Pons (tissue), 1 donor: ENCODE results near the gene ARHGAP11B.
"Not testable (repeated sequence)": the region's sequence is repeated elsewhere in the genome, so short reads cannot be mapped to it uniquely, and the experiment has no call there.

Source experiments
- DNase-seq: peaks from one replicate; pipeline ENCODE4 v3.0.0-alpha.2; 2016; ENCODE audit warnings: low spot score

Gene ARHGAP11B

DNA sequence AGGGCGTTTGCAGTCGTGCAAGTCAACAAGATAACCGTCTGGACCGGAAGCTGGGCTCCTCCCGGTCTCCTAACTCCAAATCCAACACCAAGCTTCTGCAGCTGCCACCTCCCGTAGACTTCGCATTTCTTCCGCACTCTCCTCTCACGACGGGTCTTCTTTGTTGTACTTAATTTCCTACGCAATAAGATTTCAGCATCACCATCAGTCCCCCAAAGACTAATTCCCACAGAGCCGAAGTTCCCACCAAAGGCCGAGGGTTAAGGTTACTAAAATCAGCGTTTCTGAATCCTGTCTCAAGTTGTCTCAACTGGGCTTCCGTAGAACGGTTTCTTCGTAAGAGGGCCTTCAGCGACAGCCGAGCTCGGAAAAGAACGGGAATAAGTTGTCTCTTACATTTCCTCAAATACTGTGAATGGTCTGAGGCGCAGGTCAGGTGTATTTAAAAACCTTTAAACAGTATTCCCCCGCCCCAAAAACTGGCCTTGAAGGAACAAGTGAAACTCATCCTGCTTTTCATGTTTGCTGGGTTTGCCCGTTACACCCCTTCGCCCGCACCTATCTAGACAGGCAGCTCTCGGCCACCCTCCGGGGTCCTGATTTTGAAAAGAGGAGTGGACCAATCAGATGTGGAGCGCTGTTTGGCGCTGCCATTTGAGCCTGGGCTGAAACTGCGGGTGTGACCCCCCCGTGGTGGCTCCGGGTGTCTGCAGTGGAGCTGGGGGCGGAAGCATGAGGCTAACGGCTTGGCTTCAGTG is at the start of gene ARHGAP11B:
ARHGAP11B (plus strand) TSS at position 693 of the 758 bp plus-strand sequence.
- DNase-seq = peak; percentile 99

DNA sequence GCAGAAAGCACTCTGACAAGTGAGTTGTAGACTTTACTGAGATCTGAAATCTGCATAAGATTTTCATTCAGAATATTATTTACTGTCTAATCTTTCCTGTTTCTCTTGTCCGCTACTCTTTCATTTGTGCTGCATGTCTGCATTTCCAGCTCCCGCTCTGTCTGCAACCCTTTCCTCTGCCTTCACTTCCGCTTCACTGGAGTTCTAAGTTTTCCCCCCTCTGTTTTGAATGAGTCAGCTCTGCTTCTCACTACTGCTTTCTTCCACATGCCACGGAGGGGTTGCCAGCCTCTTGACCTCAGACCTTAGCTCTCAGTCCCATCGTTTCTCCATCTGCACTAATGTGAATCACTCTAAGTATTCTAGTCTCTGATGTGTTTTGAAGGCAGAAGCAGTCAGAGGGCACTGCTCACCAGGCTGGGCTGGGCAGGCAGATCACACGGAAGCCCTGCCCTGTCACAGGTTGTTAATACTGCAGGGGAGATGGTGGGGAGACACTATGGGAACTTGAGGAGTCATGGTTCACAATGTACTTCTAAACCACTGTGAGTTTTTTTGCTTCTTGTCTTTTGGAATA is 46.4 kb upstream of the ARHGAP11B start:
- not testable (repeated sequence) for DNase-seq

DNA sequence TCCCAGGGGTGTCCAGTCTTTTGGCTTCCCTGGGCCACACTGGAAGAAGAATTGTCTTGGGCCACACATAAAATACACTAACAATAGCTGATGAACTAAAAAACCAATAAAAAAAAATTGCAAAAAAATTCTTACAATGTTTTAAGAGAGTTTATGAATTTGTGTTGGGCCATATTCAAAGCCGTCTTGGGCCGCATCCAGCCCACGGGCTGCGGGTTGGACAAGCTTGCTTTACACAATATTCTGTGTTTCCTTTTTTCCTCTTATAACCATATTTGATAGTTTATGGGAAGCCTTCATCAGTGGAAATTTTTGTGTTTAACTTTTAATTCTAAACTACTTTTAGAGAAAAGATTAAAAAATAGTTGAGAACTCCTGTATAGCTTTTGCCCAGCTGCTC is 45.2 kb upstream of the ARHGAP11B start:
- DNase-seq = not testable (repeated sequence)

- not testable (repeated sequence) for DNase-seq
Measured at GRCh38 chr15:30598953-30599352, 27.0 kb upstream of the ARHGAP11B start.

DNA sequence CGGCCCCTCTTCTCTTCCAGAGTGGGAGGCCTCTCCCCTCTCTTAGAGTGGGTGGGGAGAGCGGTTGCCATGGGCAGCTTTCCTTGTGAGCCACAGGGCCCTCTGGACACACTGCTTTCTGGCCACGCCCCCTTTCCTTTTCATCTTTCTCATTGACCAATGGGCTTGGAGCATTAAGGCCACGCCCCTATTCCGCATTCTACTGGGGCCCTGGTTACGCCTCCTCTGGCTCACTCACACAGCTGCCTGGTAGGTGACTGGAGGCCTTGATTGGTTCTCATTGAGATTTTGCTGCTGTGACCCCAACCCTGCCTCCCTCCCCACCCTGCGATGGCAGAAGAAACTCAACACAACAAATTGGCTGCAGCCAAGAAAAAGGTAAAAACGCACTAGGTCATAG is 22.1 kb upstream of the ARHGAP11B start, which contains the start of gene GOLGA8H:
GOLGA8H (plus strand) TSS at position 233 of the 400 bp plus-strand sequence; CDS start at position 331, 98 bp downstream.
- DNase-seq = not testable (repeated sequence)

DNA sequence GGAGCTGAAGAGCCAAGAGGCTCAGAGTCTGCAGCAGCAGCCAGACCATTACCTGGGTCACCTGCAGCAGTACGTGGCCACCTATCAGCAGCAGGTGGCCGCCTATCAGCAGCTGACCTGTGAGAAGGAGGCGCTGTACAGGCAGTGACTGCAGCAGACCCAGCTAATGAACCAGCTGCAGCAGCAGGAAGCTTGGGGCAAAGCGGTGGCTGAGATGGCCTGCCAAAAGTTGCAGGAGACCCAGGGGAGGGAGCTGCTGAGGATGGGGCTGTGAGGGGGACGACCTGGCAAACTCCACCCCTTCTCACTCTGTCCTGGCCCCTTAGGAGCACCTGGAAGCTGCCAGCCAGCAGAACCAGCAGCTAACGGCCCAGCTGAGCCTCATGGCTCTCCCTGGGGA is 13.7 kb upstream of the ARHGAP11B start:
- DNase-seq = not testable (repeated sequence)

- peak; percentile 17 for DNase-seq
Measured at GRCh38 chr15:30621342-30621741, 4.6 kb upstream of the ARHGAP11B start.

DNA sequence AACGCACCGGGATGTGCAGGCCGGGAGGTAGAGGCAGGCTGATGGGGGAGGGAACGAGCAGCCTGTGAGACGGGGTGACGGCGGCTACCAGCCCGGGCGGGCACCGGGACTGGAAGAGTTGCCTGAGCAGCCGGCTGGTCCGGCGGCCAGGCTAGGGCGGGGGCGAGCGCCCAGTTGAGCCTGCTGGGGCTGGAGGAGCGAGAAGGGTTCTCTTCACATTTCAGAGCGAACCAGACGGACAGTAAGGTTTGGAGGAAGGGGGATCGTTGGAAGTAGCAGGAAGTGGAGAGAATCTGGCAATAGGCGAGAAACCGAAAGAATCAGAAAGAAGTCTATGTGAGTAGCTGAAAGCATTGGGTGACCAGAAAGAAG is 252 bp downstream of the ARHGAP11B start:
- DNase-seq = peak; percentile 24

GRCh38 chr15:30626632-30627031 is 704 bp downstream of the ARHGAP11B start:
- DNase-seq = not testable (repeated sequence)

- peak; percentile 37 for DNase-seq
Measured at GRCh38 chr15:30650012-30650929, 24.3 kb downstream of the ARHGAP11B start.

DNA sequence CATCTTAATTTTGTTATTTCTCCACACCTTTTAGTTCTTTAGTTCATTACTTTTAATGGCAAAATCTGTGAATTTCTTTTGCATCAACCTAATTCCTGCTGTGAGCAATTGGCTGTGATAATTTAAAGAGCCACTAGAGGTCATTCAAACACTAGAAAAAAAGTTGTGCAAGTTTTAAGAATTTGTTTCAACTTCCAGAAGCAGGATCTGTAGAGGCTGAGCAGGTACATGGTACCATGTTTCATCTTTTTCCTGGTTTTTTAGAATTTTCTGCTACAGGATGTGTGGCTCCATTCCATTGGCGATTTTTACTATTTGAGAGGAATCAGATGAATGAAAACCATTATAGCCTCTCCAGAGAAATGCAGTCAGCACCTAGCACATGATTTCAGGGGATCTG is 35.2 kb downstream of the ARHGAP11B start:
- peak; percentile 24 for DNase-seq

- DNase-seq = not testable (repeated sequence)
Measured at GRCh38 chr15:30669621-30670020, 43.7 kb downstream of the ARHGAP11B start.

GRCh38 chr15:30670056-30670455 is 44.1 kb downstream of the ARHGAP11B start:
- DNase-seq = no peak

- no peak for DNase-seq
Measured at GRCh38 chr15:30671309-30671708, 45.4 kb downstream of the ARHGAP11B start.

DNA sequence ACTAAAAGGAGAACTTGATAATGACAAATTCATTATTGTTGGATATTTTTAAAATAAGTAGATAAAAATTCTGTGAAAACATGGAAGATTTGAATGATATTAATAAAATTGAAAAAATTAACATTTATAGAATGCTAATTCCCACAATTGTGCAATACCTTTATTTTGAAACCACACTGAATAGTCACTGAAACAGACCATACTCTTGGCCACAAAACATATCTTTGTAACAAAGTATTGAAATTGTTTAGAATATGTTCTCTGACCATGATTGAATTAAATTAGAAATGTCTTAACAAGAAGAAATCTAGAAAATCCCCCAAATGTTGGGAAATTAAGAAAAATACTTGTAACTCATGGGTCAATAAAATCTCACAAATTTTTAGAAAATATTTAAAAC is 49.2 kb downstream of the ARHGAP11B start:
- no peak for DNase-seq

GRCh38 chr15:30675891-30676290 is 50.0 kb downstream of the ARHGAP11B start:
- DNase-seq = not testable (repeated sequence)

GRCh38 chr15:30680997-30681396 is 55.1 kb downstream of the ARHGAP11B start:
- DNase-seq = not testable (repeated sequence)

DNA sequence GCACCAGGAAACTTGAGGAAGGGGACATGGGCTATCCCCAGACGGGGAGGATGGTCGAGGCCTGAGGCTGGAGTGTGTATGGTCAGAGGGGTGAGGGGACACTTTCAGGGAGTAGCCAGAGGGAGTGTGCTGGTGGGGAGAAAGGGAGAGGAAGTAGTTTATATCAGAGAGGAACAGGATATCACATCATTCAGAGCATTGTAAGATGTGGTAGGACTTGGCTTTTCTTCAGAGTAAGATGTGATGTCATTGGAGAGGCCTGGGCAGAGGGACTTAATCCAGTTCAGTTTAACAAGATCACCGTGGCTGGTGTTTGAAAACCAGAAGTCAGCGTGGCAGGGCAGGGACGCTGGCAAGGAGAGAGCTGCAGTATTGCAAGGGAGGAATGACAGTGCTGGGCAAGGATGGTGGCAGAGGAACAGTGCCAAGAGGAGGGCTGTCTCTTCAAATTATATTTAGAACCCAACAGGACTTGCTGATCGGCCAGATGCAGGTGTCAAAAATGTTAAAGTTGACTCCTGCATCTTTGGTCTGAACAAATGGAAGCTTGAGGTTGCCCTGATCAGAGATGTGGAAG is 59.9 kb downstream of the ARHGAP11B start:
- not testable (repeated sequence) for DNase-seq

- not testable (repeated sequence) for DNase-seq
Measured at GRCh38 chr15:30686651-30687050, 60.7 kb downstream of the ARHGAP11B start.
